Measurements from ENCODE around the gene PRKCA. TPM values are rescaled to one million over a fixed set of nuclear protein-coding genes. Genes with fewer than 3 reads are reported as not detected.

Gene PRKCA
- total and polyA plus RNA-seq, 9 of the 15 experiments (the other 6 are each of a cell fraction or from before 2014, with no cell fraction given): 3.2 to 33.0 (median 17.8) TPM

DNA sequence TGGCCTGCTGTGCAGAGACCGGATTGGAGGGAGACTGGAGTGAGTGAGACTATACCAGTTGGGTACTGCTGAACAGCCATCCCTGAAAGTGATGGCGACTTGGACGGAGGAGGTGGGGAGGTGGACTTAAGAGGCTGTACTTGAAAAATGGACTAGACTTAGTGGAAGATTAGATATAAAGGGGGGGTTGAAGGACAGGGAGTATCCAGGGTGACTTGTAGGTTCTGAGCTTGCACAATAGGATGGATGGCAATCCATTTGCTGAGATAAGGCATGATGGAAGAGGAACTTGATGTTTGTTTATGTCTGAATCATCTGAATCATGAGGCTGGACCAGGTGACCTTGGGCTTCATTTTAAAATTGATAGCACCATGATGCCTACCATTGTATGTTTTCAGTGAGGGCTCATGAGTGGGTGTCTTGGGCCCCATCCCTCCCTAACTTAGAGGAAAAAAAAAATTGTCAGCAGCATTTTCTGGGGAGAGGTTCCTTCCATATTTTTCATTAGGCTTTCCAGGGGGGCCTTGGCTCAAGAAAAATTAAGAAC is 41.2 kb downstream of the PRKCA start (continued):
- TF ChIP-seq, protein P1, sequence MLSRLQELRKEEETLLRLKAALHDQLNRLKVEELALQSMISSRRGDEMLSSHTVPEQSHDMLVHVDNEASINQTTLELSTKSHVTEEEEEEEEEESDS (CRISPR knock-in tag; IDR thresholded peaks at IDR 0.05): no peak
- TF ChIP-seq ZFX (CRISPR knock-in tag; IDR thresholded peaks at IDR 0.05): no peak
- peak; percentile 61 for TF ChIP-seq LEF1 (IDR thresholded peaks at IDR 0.05)
- TF ChIP-seq ZNF583 (CRISPR knock-in tag; IDR thresholded peaks at IDR 0.05): no peak
- TF ChIP-seq PHB2 (IDR thresholded peaks at IDR 0.05; ENCODE audit: low read depth): peak; percentile 22; the same call in 1 of the 2 replicates
- TF ChIP-seq CHAMP1 (IDR thresholded peaks at IDR 0.05): peak; percentile 82
- no peak for TF ChIP-seq ETV5 (CRISPR knock-in tag; IDR thresholded peaks at IDR 0.05; ENCODE audit: low read depth)
- TF ChIP-seq U2AF1 (optimal IDR thresholded peaks at IDR 0.05; ENCODE audit: low read depth, low read length): no peak
- TF ChIP-seq SRSF9 (IDR thresholded peaks at IDR 0.05; ENCODE audit: borderline replicate concordance, low read depth, low read length): no peak
- TF ChIP-seq NFRKB (IDR thresholded peaks at IDR 0.05; ENCODE audit: low read depth): peak; percentile 49; the same call in 1 of the 2 replicates
- no peak for TF ChIP-seq ZNF263 (CRISPR knock-in tag; IDR thresholded peaks at IDR 0.05; ENCODE audit: borderline replicate concordance)
- no peak for TF ChIP-seq ZNF184 (CRISPR knock-in tag; IDR thresholded peaks at IDR 0.05)
- TF ChIP-seq SMARCE1 (IDR thresholded peaks at IDR 0.05): peak; percentile 96
- TF ChIP-seq PRDM10 (IDR thresholded peaks at IDR 0.05; ENCODE audit: partially characterized antibody): peak; percentile 83
- no peak for TF ChIP-seq SNIP1 (IDR thresholded peaks at IDR 0.05; ENCODE audit: low read depth)
- no peak for TF ChIP-seq NELFE (IDR thresholded peaks at IDR 0.05; ENCODE audit: insufficient read depth, insufficient read length)
- no peak for TF ChIP-seq ATF1 (CRISPR knock-in tag; IDR thresholded peaks at IDR 0.05)
- peak; percentile 61; the same call in 1 of the 2 replicates for TF ChIP-seq ATF1 (tag; IDR thresholded peaks at IDR 0.05)
- TF ChIP-seq OTX1 (CRISPR knock-in tag; IDR thresholded peaks at IDR 0.05): no peak
- no peak for TF ChIP-seq MIER1 (IDR thresholded peaks at IDR 0.05; ENCODE audit: low read depth)
- TF ChIP-seq TBL1XR1 (IDR thresholded peaks at IDR 0.05; ENCODE audit: low read length in 2 of 2): peak; percentile 79 to 95; a peak in 3 of 4 replicates
- TF ChIP-seq PYGO2 (tag; IDR thresholded peaks at IDR 0.05): peak; percentile 40; the same call in 1 of the 2 replicates

Data from K562 (cell line).